Smooth muscle cell (in vitro differentiated cells): ENCODE measurements around the gene PLXND1. TPM values are rescaled to one million over a fixed set of nuclear protein-coding genes. Genes with fewer than 3 reads are reported as not detected.

Experiments
- DNase-seq: peaks from one replicate; lab custom pipeline; 2025; ENCODE audit not compliant: unreplicated experiment; lab: John Stamatoyannopoulos, UW
- H2AFZ ChIP-seq: fragments of 200-600 bp; sonication (generic); 2 replicates; pipeline ENCODE4 v1.6.0; 2016; ENCODE audit warnings: antibody characterized with exemption, low read depth, mild to moderate bottlenecking
- H3F3A ChIP-seq: fragments of 200-600 bp; sonication (generic); 2 replicates; pipeline ENCODE4 v1.6.0; 2017; ENCODE audit warnings: antibody characterized with exemption, low read depth
- H3K27ac ChIP-seq: fragments of 200-600 bp; sonication (generic); 2 replicates; pipeline ENCODE4 v1.5.1; 2016; ENCODE audit warnings: low read depth, mild to moderate bottlenecking
- H3K27me3 ChIP-seq: fragments of 200-600 bp; sonication (generic); 2 replicates; pipeline ENCODE4 v1.6.1; 2016; ENCODE audit warnings: low read depth, mild to moderate bottlenecking
- H3K36me3 ChIP-seq: fragments of 200-600 bp; sonication (generic); 2 replicates; pipeline ENCODE4 v1.5.1; 2016; ENCODE audit warnings: low read depth
- H3K4me1 ChIP-seq: fragments of 200-600 bp; sonication (generic); 2 replicates; pipeline ENCODE4 v1.5.1; 2016; ENCODE audit warnings: low read depth
- H3K4me2 ChIP-seq: fragments of 200-600 bp; sonication (generic); 2 replicates; pipeline ENCODE4 v1.6.0; 2016; ENCODE audit warnings: mild to moderate bottlenecking
- H3K4me3 ChIP-seq: fragments of 200-600 bp; sonication (generic); 2 replicates; pipeline ENCODE4 v1.5.1; 2016; ENCODE audit warnings: mild to moderate bottlenecking
- H3K79me2 ChIP-seq: fragments of 200-600 bp; sonication (generic); 2 replicates; pipeline ENCODE4 v1.6.0; 2016; ENCODE audit warnings: low read depth, mild to moderate bottlenecking
- H3K9ac ChIP-seq: fragments of 200-600 bp; sonication (generic); 2 replicates; pipeline ENCODE4 v1.6.0; 2016; ENCODE audit warnings: low read depth
- H3K9me3 ChIP-seq: fragments of 200-600 bp; sonication (generic); replicated peaks from 2 replicates; pipeline ENCODE4 v1.5.1; 2016; ENCODE audit warnings: low read depth
- H4K20me1 ChIP-seq: fragments of 200-600 bp; sonication (generic); 2 replicates; pipeline ENCODE4 v1.6.0; 2016; ENCODE audit warnings: low read depth
- WGBS: methylation state at CpG from one replicate; pipeline ENCODE4 v1.1.7; 2016; ENCODE audit warnings: low lambda C conversion rate; 5-methylcytosine and 5-hydroxymethylcytosine counted together
- polyA plus RNA-seq: library from polyadenylated mRNA; unstranded; fragments of >200 nt; fragmentation: Nextera tagmentation; extraction: Ambion mirVana; gene quantifications from 2 replicates; pipeline ENCODE4 v1.2.1, GENCODE V29; 2016
- total RNA-seq: library from RNA; depleted of rRNA; stranded (reverse); fragments of >200 nt; gene quantifications from 2 replicates; pipeline ENCODE4 v1.2.3, GENCODE V29; 2014
- TF ChIP-seq, protein P1 (sequence below): fragments of 200-600 bp; sonication (generic); IDR thresholded peaks from 2 replicates; pipeline ENCODE4 v1.5.1; 2017; ENCODE audit warnings: borderline replicate concordance, mild to moderate bottlenecking, antibody characterized with exemption; ENCODE audit not compliant: insufficient read depth, poor library complexity, severe bottlenecking

PLXND1 gene
- total and polyA plus RNA-seq, 2 experiments from 2014 or later, result 75.8 to 94.3 TPM

DNA sequence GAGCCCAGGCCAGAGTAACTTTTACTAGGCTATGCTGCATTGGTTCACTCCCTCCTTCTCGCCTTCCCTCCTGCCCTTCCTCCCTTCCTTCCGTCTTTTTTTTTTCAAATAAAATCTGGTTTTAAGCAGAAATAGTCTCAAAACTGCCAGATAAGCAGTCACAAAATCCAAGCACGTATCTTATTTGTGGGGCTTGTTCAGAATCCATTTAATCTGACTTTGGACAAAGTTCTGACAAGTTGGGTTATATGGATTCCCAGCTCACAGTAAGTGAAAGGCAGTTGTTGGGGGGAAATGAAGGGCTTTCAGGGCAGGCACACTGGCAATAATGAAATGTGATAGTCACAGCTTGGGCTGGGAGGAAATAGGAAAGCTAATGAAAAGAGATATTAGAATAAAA, 32.0 kb upstream of the PLXND1 start:
- no peaks in the 10 kb centered on the region for H3F3A ChIP-seq
- H3K27ac ChIP-seq, result no peak overlapping the region
- H3K36me3 ChIP-seq, result no peaks in the 10 kb centered on the region
- TF ChIP-seq, protein P1, sequence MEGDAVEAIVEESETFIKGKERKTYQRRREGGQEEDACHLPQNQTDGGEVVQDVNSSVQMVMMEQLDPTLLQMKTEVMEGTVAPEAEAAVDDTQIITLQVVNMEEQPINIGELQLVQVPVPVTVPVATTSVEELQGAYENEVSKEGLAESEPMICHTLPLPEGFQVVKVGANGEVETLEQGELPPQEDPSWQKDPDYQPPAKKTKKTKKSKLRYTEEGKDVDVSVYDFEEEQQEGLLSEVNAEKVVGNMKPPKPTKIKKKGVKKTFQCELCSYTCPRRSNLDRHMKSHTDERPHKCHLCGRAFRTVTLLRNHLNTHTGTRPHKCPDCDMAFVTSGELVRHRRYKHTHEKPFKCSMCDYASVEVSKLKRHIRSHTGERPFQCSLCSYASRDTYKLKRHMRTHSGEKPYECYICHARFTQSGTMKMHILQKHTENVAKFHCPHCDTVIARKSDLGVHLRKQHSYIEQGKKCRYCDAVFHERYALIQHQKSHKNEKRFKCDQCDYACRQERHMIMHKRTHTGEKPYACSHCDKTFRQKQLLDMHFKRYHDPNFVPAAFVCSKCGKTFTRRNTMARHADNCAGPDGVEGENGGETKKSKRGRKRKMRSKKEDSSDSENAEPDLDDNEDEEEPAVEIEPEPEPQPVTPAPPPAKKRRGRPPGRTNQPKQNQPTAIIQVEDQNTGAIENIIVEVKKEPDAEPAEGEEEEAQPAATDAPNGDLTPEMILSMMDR, result no peak
- H3K79me2 ChIP-seq, result no peaks in the 10 kb centered on the region
- no peaks in the 10 kb centered on the region for H3K27me3 ChIP-seq
- H3K9me3 ChIP-seq, result no peaks in the 10 kb centered on the region
- DNase-seq, result no peak
- no peaks in the 10 kb centered on the region for H3K4me1 ChIP-seq
- H3K4me2 ChIP-seq, result no peak overlapping the region
- H3K4me3 ChIP-seq, result no peak overlapping the region
- no peak overlapping the region for H3K9ac ChIP-seq
- 74% methylated on average over 3 of the region's 3 CpGs for WGBS
- no peaks in the 10 kb centered on the region for H4K20me1 ChIP-seq
- H2AFZ ChIP-seq, result no peak overlapping the region

GRCh38 chr3:129636082-129636481, 29.6 kb upstream of the PLXND1 start:
- Histone ChIP-seq H3K4me3 (no peak overlapping the region), H3K9me3 (no peaks in the 10 kb centered on the region), H3K27ac (no peak overlapping the region), H3K27me3 (no peaks in the 10 kb centered on the region), H2AFZ (no peak overlapping the region), H3K9ac (no peak overlapping the region), H3K4me1 (no peaks in the 10 kb centered on the region), H3K36me3 (no peaks in the 10 kb centered on the region), H4K20me1 (no peaks in the 10 kb centered on the region), H3K79me2 (no peaks in the 10 kb centered on the region), H3F3A (no peaks in the 10 kb centered on the region), H3K4me2 (no peak overlapping the region)
- no peak for DNase-seq
- TF ChIP-seq, protein P1, result no peak
- 91% methylated on average over 3 of the region's 3 CpGs for WGBS

DNA sequence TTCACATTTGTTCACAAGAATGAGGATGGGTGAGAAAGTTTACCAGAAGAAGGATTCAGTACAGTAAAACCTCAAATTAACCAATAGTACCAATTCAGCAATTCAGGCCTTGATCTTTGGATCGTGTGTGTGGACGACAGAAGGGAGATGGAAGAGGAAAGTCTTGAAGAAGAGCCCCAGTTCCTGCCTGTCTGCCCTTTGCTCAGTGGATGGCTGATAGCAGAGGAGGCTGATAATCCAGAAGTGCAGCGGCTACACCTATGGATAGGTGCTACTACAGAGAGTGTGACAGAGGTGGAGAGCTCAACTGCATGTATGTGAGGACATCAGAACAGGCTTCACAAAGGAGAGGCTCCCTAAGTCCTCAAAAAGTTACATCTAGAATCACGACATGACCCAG, 29.2 kb upstream of the PLXND1 start:
- Histone ChIP-seq H3K9me3 (no peaks in the 10 kb centered on the region), H3K4me1 (no peaks in the 10 kb centered on the region), H3K4me3 (no peak overlapping the region), H4K20me1 (no peaks in the 10 kb centered on the region), H3K9ac (no peak overlapping the region), H3F3A (no peaks in the 10 kb centered on the region), H3K36me3 (no peaks in the 10 kb centered on the region), H3K79me2 (no peaks in the 10 kb centered on the region), H2AFZ (no peak overlapping the region), H3K27ac (no peak overlapping the region), H3K4me2 (no peak overlapping the region), H3K27me3 (no peaks in the 10 kb centered on the region)
- no peak for DNase-seq
- TF ChIP-seq, protein P1, result no peak
- WGBS, result 95% methylated on average over 4 of the region's 4 CpGs

DNA sequence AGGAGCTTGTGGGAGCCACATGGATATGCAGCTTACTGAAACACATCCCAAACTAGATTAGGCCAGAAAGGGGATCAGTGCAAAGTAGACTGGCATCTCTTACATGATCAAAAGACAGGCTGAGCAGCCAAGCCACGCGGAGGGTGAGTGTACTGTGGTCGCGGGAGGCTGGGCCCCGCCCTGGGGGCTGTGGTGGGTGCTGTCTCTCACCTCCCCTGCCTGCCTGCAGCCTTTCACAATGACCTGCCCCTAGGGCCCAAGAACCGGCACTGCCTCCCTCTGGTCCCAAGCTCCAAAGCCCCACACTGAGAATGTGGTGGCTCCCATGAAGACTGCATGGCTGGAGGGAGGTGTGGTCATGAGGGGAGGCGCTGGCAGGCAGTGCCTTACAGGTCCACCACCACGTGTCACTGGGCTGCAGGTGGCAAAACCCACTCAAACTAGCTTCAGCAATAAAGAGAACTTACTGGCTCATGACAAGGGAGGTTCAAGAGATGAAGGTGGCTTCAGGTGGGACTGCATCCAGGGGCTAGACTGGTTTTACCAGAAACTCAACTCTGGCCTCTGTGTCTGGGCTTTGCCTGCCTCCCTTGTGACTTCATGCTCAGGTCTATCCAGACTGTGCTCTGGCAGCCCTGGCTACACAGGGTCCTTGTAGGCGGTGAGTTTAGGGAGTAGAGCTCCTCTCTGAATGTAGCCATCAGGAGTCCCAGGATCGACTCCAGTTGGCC, 27.4 kb upstream of the PLXND1 start:
- no peaks in the 10 kb centered on the region for H3K9me3 ChIP-seq
- 82% methylated on average over 10 of the region's 10 CpGs for WGBS
- H3K4me3 ChIP-seq, result no peak overlapping the region
- no peaks in the 10 kb centered on the region for H3F3A ChIP-seq
- DNase-seq, result no peak
- no peak overlapping the region for H2AFZ ChIP-seq
- H3K4me1 ChIP-seq, result no peaks in the 10 kb centered on the region
- H3K36me3 ChIP-seq, result no peaks in the 10 kb centered on the region
- H3K9ac ChIP-seq, result no peak overlapping the region
- H3K27ac ChIP-seq, result no peak overlapping the region
- TF ChIP-seq, protein P1, result no peak
- H3K4me2 ChIP-seq, result no peak overlapping the region
- H3K27me3 ChIP-seq, result no peaks in the 10 kb centered on the region
- no peaks in the 10 kb centered on the region for H3K79me2 ChIP-seq
- H4K20me1 ChIP-seq, result no peaks in the 10 kb centered on the region
